GM12872 (cell line): Measurements from ENCODE around the gene DEAF1.

ENCODE experiments used
- CTCF ChIP-seq: IDR thresholded peaks from 3 replicates; pipeline ENCODE4 v1.5.1; 2011; ENCODE audit warnings: low read depth, mild to moderate bottlenecking, low read length, moderate library complexity; ENCODE audit not compliant: insufficient read depth

DEAF1 gene

GRCh38 chr11:623349-623869, 71.6 kb downstream of the DEAF1 start:
- no peak for TF ChIP-seq CTCF

- no peak for TF ChIP-seq CTCF
Measured at GRCh38 chr11:621838-622237, 73.2 kb downstream of the DEAF1 start.

DNA sequence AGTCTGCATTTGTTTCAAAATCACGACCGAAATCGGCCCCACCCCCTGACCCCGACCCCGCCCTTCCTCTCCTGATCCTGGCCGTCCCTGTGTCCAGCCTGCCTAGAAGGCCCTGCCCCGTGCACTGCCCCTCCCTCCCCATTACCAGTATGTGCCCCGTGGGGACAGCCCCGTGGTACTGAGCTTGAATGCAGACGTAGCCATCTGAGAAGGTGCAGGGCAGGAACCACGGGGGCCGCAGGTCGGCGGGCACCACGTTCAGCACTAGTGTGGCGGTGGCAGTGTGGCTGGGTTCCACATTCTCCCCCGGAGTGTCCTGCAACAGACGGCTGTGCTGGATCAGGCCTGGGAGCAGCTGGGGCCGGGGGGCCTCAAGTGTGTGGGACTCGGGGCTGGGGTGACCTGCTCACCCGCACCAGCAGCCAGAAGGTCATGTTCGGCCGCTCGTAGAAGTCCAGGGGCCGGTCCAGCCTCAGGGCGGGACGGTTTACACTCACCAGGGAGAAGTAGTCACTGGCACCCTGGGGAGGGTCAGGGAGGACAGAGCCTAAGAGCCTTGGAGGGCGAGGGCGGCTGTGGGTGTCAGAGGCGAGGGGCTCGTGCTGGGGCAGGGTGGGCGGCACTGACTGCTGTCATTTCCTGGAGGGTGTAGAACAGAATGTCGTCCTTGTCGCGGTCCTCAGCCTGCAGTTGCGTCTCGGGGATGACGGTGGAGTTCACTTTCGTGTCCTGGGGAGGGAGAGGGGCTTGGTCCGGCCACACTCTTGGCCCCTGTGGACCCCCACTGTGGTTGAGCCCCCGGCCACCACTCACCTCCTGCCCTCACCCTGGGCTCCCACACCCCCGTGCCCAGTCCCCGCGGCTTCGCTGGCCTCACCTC, 73.8 kb downstream of the DEAF1 start:
- no peak for TF ChIP-seq CTCF

DNA sequence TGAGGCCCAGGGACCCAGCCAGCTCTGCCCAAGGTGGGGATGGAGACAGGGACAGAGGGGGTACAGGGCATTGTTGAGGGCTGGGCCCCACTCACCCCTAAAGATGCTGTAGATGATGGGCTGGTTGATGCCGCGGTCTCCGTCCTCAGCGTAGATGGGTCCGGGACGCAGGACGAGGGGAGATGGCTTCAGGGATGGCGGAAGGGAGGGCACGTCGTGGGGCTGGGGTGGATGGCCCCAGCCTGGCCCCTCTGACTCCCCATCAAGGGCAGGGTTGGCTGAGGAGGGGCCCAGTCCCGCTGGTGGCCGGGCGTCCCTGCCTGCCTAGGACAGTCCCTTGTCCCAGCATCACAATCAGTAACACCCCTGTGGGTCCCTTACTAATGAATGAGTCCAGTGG, 74.8 kb downstream of the DEAF1 start:
- TF ChIP-seq CTCF, result no peak

DNA sequence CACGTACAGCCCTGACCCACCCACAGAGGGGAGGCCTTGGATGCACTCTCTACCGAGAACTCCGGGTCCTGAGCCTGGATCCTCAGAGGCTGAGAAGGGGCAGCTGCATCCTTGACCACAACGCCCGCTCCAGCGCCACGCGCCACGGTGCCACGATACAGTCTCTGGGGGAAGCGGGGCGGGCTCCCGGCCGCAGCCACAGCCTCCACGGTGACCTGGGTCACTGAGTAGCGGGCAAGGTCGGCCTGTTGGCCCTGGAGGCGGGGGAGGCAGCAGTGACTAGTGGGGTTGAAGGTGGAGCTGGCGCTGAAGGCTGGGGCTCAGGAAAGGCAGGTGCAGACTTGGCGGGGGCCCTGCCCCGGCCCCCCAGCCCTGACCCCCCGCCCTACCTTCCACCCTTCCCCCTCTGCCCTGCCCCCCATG, 75.4 kb downstream of the DEAF1 start:
- no peak for TF ChIP-seq CTCF

GRCh38 chr11:618856-619627, 76.0 kb downstream of the DEAF1 start:
- no peak for TF ChIP-seq CTCF

- no peak for TF ChIP-seq CTCF
Measured at GRCh38 chr11:617912-618682, 76.9 kb downstream of the DEAF1 start.
